GM18951 (cell line): ENCODE data around the gene CETP.

Source experiments
- POLR2A ChIP-seq: IDR thresholded peaks from 4 replicates; pipeline ENCODE4 v1.6.1; 2011; ENCODE audit warnings: mild to moderate bottlenecking; ENCODE audit not compliant: insufficient read length, insufficient read depth; ENCODE audit errors: extremely low read depth
- in situ Hi-C: fragments of 300-500 bp; cut with MboI; formaldehyde crosslinking; loops from one replicate; pipeline ENCODE4 v1.12.0; 2022; ENCODE audit warnings: low sequenced_read_pairs, mixed read lengths, inconsistent platforms; ENCODE audit not compliant: unreplicated experiment

CETP gene

GRCh38 chr16:57024894-57025680 is 63.3 kb downstream of the CETP start:
- in situ Hi-C loops, result no loop called here
- TF ChIP-seq POLR2A, result peak; percentile 18

- TF ChIP-seq POLR2A, result no peak
- in situ Hi-C loops, result no loop called here
Measured at GRCh38 chr16:57025941-57026777, 64.4 kb downstream of the CETP start.

- in situ Hi-C loops, result no loop called here
- TF ChIP-seq POLR2A, result no peak
Measured at GRCh38 chr16:57026778-57027062, 65.0 kb downstream of the CETP start.

GRCh38 chr16:57027067-57027466 is 65.3 kb downstream of the CETP start:
- in situ Hi-C loops, result no loop called here
- TF ChIP-seq POLR2A, result no peak

GRCh38 chr16:57028086-57028485 is 66.3 kb downstream of the CETP start:
- in situ Hi-C loops, result no loop called here
- TF ChIP-seq POLR2A, result no peak

GRCh38 chr16:57029161-57030160 is 67.7 kb downstream of the CETP start:
- TF ChIP-seq POLR2A, result no peak
- in situ Hi-C loops, result no loop called here

GRCh38 chr16:57030346-57030902 is 68.7 kb downstream of the CETP start:
- in situ Hi-C loops, result no loop called here
- TF ChIP-seq POLR2A, result no peak

- no peak for TF ChIP-seq POLR2A
- in situ Hi-C loops, result no loop called here
Measured at GRCh38 chr16:57031156-57031555, 69.4 kb downstream of the CETP start.

- in situ Hi-C loops, result no loop called here
- no peak for TF ChIP-seq POLR2A
Measured at GRCh38 chr16:57032346-57032745, 70.6 kb downstream of the CETP start.

GRCh38 chr16:57032931-57033330 is 71.2 kb downstream of the CETP start:
- no peak for TF ChIP-seq POLR2A
- in situ Hi-C loops, result no loop called here
